PFSK-1 (cell line): ENCODE data around the gene WDR54.

Experiments used
- POLR2AphosphoS5 ChIP-seq: IDR thresholded peaks from 2 replicates; pipeline ENCODE4 v1.6.1; 2012; ENCODE audit warnings: low read depth, mild to moderate bottlenecking, control low read depth, low read length, moderate library complexity
- SIN3A ChIP-seq: IDR thresholded peaks from 2 replicates; pipeline ENCODE4 v1.6.1; 2012; ENCODE audit warnings: mild to moderate bottlenecking, low read length, moderate library complexity, borderline replicate concordance; ENCODE audit not compliant: insufficient read depth
- TAF1 ChIP-seq: IDR thresholded peaks from 2 replicates; pipeline ENCODE4 v1.6.1; 2012; ENCODE audit warnings: low read length, control low read depth, borderline replicate concordance; ENCODE audit not compliant: insufficient read depth
- TF ChIP-seq, protein P1 (sequence below), 2 experiments: IDR thresholded peaks; 2 replicates each; pipeline versions ENCODE4 v1.6.1 to v1.8.0; 2011 to 2012; ENCODE audit warnings: low read depth in 2 of 2, low read length in 2 of 2, control low read depth in 1 of 2, inconsistent platforms in 1 of 2, mild to moderate bottlenecking in 1 of 2, moderate library complexity in 1 of 2; ENCODE audit not compliant: insufficient read depth in 1 of 2

DNA sequence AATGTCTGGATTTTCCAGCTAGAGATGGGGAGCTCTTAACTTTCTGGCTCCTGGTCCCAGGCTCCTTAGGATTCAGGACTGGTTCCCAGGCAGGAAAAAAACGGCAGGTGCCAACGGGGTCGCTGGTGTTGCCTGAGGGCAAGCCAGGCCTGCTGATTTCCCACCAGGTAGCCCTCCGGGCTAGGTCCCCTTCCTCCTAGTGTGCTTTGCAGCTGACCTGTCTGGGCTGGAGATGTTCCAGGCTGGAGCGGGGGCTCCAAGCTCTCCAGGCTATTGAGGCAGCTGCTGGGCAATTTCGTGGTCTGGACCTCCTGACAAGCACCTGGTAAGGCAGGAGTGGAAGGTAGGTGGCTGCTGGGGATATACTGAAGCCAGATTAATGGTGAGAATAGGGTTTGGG, 53.0 kb downstream of the WDR54 start:
- TF ChIP-seq SIN3A: no peak
- no peak for TF ChIP-seq TAF1
- no peak for TF ChIP-seq POLR2AphosphoS5
- TF ChIP-seq, protein P1, sequence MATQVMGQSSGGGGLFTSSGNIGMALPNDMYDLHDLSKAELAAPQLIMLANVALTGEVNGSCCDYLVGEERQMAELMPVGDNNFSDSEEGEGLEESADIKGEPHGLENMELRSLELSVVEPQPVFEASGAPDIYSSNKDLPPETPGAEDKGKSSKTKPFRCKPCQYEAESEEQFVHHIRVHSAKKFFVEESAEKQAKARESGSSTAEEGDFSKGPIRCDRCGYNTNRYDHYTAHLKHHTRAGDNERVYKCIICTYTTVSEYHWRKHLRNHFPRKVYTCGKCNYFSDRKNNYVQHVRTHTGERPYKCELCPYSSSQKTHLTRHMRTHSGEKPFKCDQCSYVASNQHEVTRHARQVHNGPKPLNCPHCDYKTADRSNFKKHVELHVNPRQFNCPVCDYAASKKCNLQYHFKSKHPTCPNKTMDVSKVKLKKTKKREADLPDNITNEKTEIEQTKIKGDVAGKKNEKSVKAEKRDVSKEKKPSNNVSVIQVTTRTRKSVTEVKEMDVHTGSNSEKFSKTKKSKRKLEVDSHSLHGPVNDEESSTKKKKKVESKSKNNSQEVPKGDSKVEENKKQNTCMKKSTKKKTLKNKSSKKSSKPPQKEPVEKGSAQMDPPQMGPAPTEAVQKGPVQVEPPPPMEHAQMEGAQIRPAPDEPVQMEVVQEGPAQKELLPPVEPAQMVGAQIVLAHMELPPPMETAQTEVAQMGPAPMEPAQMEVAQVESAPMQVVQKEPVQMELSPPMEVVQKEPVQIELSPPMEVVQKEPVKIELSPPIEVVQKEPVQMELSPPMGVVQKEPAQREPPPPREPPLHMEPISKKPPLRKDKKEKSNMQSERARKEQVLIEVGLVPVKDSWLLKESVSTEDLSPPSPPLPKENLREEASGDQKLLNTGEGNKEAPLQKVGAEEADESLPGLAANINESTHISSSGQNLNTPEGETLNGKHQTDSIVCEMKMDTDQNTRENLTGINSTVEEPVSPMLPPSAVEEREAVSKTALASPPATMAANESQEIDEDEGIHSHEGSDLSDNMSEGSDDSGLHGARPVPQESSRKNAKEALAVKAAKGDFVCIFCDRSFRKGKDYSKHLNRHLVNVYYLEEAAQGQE (IDR thresholded peaks at IDR 0.05; ENCODE audit: insufficient read depth in 1 of 2, low read depth in 2 of 2, low read length in 2 of 2): no peak
